WTC11 (cell line): ENCODE results near the gene SLC16A8. TPM values are rescaled to one million over a fixed set of nuclear protein-coding genes. Genes with fewer than 3 reads are reported as not detected.

Experiments
- CBFB ChIP-seq: sonication (generic); formaldehyde crosslinking; IDR thresholded peaks from 2 replicates; pipeline ENCODE4 v1.8.1; 2022; ENCODE audit warnings: mild to moderate bottlenecking, low read depth, missing genetic modification reagents
- CREB1 ChIP-seq: sonication (generic); formaldehyde crosslinking; IDR thresholded peaks from 2 replicates; pipeline ENCODE4 v1.8.0; 2023; ENCODE audit warnings: mild to moderate bottlenecking, missing genetic modification reagents
- E2F4 ChIP-seq: sonication (generic); formaldehyde crosslinking; IDR thresholded peaks from 2 replicates; pipeline ENCODE4 v1.8.1; 2022; ENCODE audit warnings: low read depth, mild to moderate bottlenecking, moderate library complexity, missing genetic modification reagents, borderline replicate concordance
- EMX1 ChIP-seq: fragments of 250-450 bp; sonication (Bioruptor Pico); IDR thresholded peaks from 2 replicates; pipeline ENCODE4 v1.8.0; 2021; ENCODE audit warnings: mild to moderate bottlenecking
- ERG ChIP-seq: fragments of 250-450 bp; sonication (Bioruptor Pico); IDR thresholded peaks from 2 replicates; pipeline ENCODE4 v1.8.0; 2021; ENCODE audit warnings: mild to moderate bottlenecking
- ESRRA ChIP-seq: sonication (generic); formaldehyde crosslinking; IDR thresholded peaks from 2 replicates; pipeline ENCODE4 v1.8.1; 2022; ENCODE audit warnings: mild to moderate bottlenecking, missing genetic modification reagents, borderline replicate concordance
- FOXK1 ChIP-seq: sonication (generic); formaldehyde crosslinking; IDR thresholded peaks from 2 replicates; pipeline ENCODE4 v1.8.0; 2022; ENCODE audit warnings: mild to moderate bottlenecking, moderate library complexity, missing genetic modification reagents
- FOXP4 ChIP-seq: sonication (generic); formaldehyde crosslinking; IDR thresholded peaks from 2 replicates; pipeline ENCODE4 v1.8.0; 2022; ENCODE audit warnings: mild to moderate bottlenecking, missing genetic modification reagents
- IRF1 ChIP-seq: sonication (generic); formaldehyde crosslinking; IDR thresholded peaks from 2 replicates; pipeline ENCODE4 v1.8.0; 2023; ENCODE audit warnings: missing genetic modification reagents
- IRF2 ChIP-seq: sonication (generic); formaldehyde crosslinking; IDR thresholded peaks from 2 replicates; pipeline ENCODE4 v1.8.0; 2022; ENCODE audit warnings: low read depth, missing genetic modification reagents, borderline replicate concordance
- MYBL2 ChIP-seq: sonication (generic); formaldehyde crosslinking; IDR thresholded peaks from 2 replicates; pipeline ENCODE4 v1.8.1; 2023; ENCODE audit warnings: mild to moderate bottlenecking, moderate library complexity, missing genetic modification reagents
- NFE2L1 ChIP-seq: sonication (generic); formaldehyde crosslinking; IDR thresholded peaks from 2 replicates; pipeline ENCODE4 v1.8.1; 2023; ENCODE audit warnings: missing genetic modification reagents
- NFYB ChIP-seq: sonication (generic); formaldehyde crosslinking; conservative IDR thresholded peaks from 2 replicates; pipeline ENCODE4 v1.8.0; 2022; ENCODE audit warnings: low read depth, missing genetic modification reagents
- NR1H2 ChIP-seq: sonication (generic); formaldehyde crosslinking; IDR thresholded peaks from 2 replicates; pipeline ENCODE4 v1.9.0; 2021; ENCODE audit warnings: mild to moderate bottlenecking, moderate library complexity, missing genetic modification reagents
- NR2C2 ChIP-seq: sonication (generic); formaldehyde crosslinking; IDR thresholded peaks from 2 replicates; pipeline ENCODE4 v1.8.0; 2022; ENCODE audit warnings: mild to moderate bottlenecking, missing genetic modification reagents
- NR3C1 ChIP-seq: sonication (generic); formaldehyde crosslinking; conservative IDR thresholded peaks from 2 replicates; pipeline ENCODE4 v1.8.1; 2023; ENCODE audit warnings: low read depth, mild to moderate bottlenecking, missing genetic modification reagents
- OVOL2 ChIP-seq: fragments of 250-450 bp; sonication (Bioruptor Pico); IDR thresholded peaks from 2 replicates; pipeline ENCODE4 v1.9.0; 2021; ENCODE audit warnings: mild to moderate bottlenecking, borderline replicate concordance
- PRDM15 ChIP-seq: sonication (generic); formaldehyde crosslinking; IDR thresholded peaks from 2 replicates; pipeline ENCODE4 v1.8.0; 2022; ENCODE audit warnings: missing genetic modification reagents
- SMAD4 ChIP-seq: sonication (generic); formaldehyde crosslinking; IDR thresholded peaks from 2 replicates; pipeline ENCODE4 v1.8.0; 2022; ENCODE audit warnings: mild to moderate bottlenecking, missing genetic modification reagents
- SP1 ChIP-seq: sonication (generic); formaldehyde crosslinking; conservative IDR thresholded peaks from 2 replicates; pipeline ENCODE4 v1.8.1; 2022; ENCODE audit warnings: missing genetic modification reagents
- TCF7 ChIP-seq: sonication (generic); formaldehyde crosslinking; IDR thresholded peaks from 2 replicates; pipeline ENCODE4 v1.8.0; 2022; ENCODE audit warnings: mild to moderate bottlenecking, low read depth, missing genetic modification reagents, moderate library complexity
- TEAD1 ChIP-seq: sonication (generic); formaldehyde crosslinking; IDR thresholded peaks from 2 replicates; pipeline ENCODE4 v1.8.0; 2022; ENCODE audit warnings: mild to moderate bottlenecking, missing genetic modification reagents
- TP53 ChIP-seq: sonication (generic); formaldehyde crosslinking; IDR thresholded peaks from 2 replicates; pipeline ENCODE4 v1.8.1; 2023; ENCODE audit warnings: mild to moderate bottlenecking, missing genetic modification reagents
- USF2 ChIP-seq: sonication (generic); formaldehyde crosslinking; IDR thresholded peaks from 2 replicates; pipeline ENCODE4 v1.8.1; 2023; ENCODE audit warnings: mild to moderate bottlenecking, missing genetic modification reagents, moderate library complexity
- ZBTB43 ChIP-seq: sonication (generic); formaldehyde crosslinking; IDR thresholded peaks from 2 replicates; pipeline ENCODE4 v1.8.1; 2023; ENCODE audit warnings: mild to moderate bottlenecking, missing genetic modification reagents
- ZNF138 ChIP-seq: sonication (generic); formaldehyde crosslinking; conservative IDR thresholded peaks from 2 replicates; pipeline ENCODE4 v1.8.1; 2022; ENCODE audit warnings: mild to moderate bottlenecking, moderate library complexity, missing genetic modification reagents
- ZNF232 ChIP-seq: sonication (generic); formaldehyde crosslinking; IDR thresholded peaks from 2 replicates; pipeline ENCODE4 v1.8.0; 2022; ENCODE audit warnings: mild to moderate bottlenecking, missing genetic modification reagents
- ZNF263 ChIP-seq: sonication (generic); formaldehyde crosslinking; IDR thresholded peaks from 2 replicates; pipeline ENCODE4 v1.8.1; 2022; ENCODE audit warnings: low read depth, mild to moderate bottlenecking, moderate library complexity, missing genetic modification reagents
- ZNF423 ChIP-seq: fragments of 250-450 bp; sonication (Bioruptor Pico); IDR thresholded peaks from 2 replicates; pipeline ENCODE4 v2.1.2; 2022; ENCODE audit warnings: mild to moderate bottlenecking, moderate library complexity
- total RNA-seq: library from RNA; stranded (reverse); gene quantifications from 3 replicates; pipeline ENCODE4 v1.2.3, GENCODE V29; 2021

Gene SLC16A8
- total RNA-seq, 1 experiment from 2014 or later, result 0.57 TPM

- TF ChIP-seq ZBTB43 (CRISPR knock-in tag) (peak; percentile 97), NFYB (CRISPR knock-in tag) (peak; percentile 74), ERG (CRISPR knock-in tag) (no peak), PRDM15 (CRISPR knock-in tag) (peak; percentile 77), EMX1 (CRISPR knock-in tag) (no peak), FOXK1 (CRISPR knock-in tag) (peak; percentile 93), ZNF263 (peak; percentile 75), TCF7 (CRISPR knock-in tag) (peak; percentile 94), NR3C1 (CRISPR knock-in tag) (no peak), OVOL2 (CRISPR knock-in tag) (no peak), NFE2L1 (peak; percentile 97), NR1H2 (CRISPR knock-in tag) (peak; percentile 77), IRF1 (CRISPR knock-in tag) (peak; percentile 97), MYBL2 (CRISPR knock-in tag) (peak; percentile 98), FOXP4 (CRISPR knock-in tag) (peak; percentile 98), ZNF232 (peak; percentile 95), NR2C2 (CRISPR knock-in tag) (peak; percentile 67; the same call in 1 of the 2 replicates), ZNF423 (no peak), E2F4 (peak; percentile 93), SP1 (peak; percentile 68; the same call in 1 of the 2 replicates), ESRRA (peak; percentile 19; the same call in 1 of the 2 replicates), CBFB (CRISPR knock-in tag) (peak; percentile 91), TEAD1 (CRISPR knock-in tag) (peak; percentile 96), SMAD4 (CRISPR knock-in tag) (peak; percentile 89), IRF2 (CRISPR knock-in tag) (peak; percentile 90; the same call in 1 of the 2 replicates), CREB1 (CRISPR knock-in tag) (peak; percentile 97), TP53 (CRISPR knock-in tag) (peak; percentile 98), ZNF138 (CRISPR knock-in tag) (peak; percentile 82), USF2 (CRISPR knock-in tag) (no peak)
Measured at GRCh38 chr22:38080850-38081635, 2.9 kb downstream of the SLC16A8 start (continued).
